ENCODE measurements around the gene TM4SF20. TPM values are rescaled to one million over a fixed set of nuclear protein-coding genes. Genes with fewer than 3 reads are reported as not detected.

Gene TM4SF20
- polyA plus RNA-seq, 3 donors = not detected

DNA sequence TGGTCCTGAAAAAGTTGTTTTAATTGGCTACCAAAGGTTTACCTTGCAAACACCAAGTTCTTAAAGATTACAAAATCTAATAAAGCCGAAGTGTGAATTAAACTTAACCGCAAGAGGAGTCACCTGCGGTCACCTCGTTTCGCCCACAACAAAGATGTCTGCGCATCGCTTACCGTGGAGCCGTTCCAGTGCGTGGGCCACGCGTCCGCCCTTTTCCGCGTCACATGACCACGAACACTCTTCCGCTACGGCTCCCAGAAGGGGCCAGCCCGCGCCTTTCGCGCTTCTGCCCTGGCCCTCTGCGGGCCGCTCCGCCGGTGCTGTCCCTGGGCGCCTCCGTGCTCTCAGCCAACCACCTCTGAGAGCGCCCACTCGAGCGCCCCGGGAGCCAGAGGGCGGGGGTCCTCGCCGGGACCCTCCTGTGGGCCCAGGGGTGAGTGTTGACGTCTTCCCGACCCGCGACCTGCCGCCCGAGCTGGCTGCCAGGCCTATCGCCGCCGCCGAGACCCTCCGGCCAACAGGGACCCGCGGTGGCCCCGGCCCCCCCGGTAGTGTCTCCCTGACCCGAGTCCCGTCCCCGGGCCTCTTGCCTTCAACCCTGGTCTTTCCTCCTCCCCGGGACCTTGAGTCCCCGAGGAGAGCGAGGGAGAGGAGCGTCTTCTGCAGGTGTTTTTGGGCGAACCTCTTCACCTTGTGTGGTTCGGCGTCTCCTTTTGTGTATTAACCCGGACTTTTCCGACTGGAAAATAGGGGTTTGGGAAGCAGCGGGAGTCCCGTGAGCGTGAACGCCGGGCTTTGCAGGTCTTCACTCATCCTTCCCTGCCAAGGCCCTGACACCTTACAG is 53.9 kb downstream of the TM4SF20 start, which contains the start of gene MFF:
TSS of gene MFF (plus strand) at position 257 of the 844 bp plus-strand sequence. CDS start 5,415 bp downstream, outside the sequence.
- H3K4me1 ChIP-seq (ENCODE audit: control insufficient read depth in 1 of 2, insufficient read depth in 2 of 2, low read length in 2 of 2) = peaks cover 17 to 28% of the 10 kb centered on the region in 2 donors
- peak within 1 kb of the TSS; percentile 30 to 83 for H3K27ac ChIP-seq (ENCODE audit: low read depth in 1 of 2, low read length in 2 of 2)
- peak within 1 kb of the TSS; percentile 76 to 88 (median 87) for H3K4me3 ChIP-seq (replicated peaks in 1 of 3; ENCODE audit: low read depth in 2 of 3, low read length in 3 of 3)
- DNase-seq = peak; percentile 92 to 93 (median 92)
- no peaks in the 10 kb centered on the region for H3K27me3 ChIP-seq (ENCODE audit: control insufficient read depth in 2 of 2, insufficient read depth in 2 of 2, low read length in 2 of 2)
- H3K36me3 ChIP-seq (replicated peaks in 1 of 2; ENCODE audit: control insufficient read depth in 1 of 2, insufficient read depth in 2 of 2, low read length in 2 of 2) = peaks cover 7 to 16% of the 10 kb centered on the region in 2 donors
- H4K20me1 ChIP-seq (ENCODE audit: insufficient read depth, low read length) = peaks cover 9% of the 10 kb centered on the region
- Mint-ChIP-seq H3K4me1 (peaks cover 29% of the 10 kb centered on the region), H3K36me3 (peaks cover 18 to 20% of the 10 kb centered on the region in 2 donors), H3K27me3 (ENCODE audit: low read depth in 3 of 3) (peaks cover 2 to 3% (median 3%) of the 10 kb centered on the region in 3 donors), H3K27ac (peak within 1 kb of the TSS; percentile 78 to 93 (median 89)), H3K4me3 (peak within 1 kb of the TSS; percentile 91 to 95), H3K9me3 (peaks cover 12 to 22% (median 15%) of the 10 kb centered on the region in 7 donors)
- peak within 1 kb of the TSS; percentile 94 for H3K9ac ChIP-seq (ENCODE audit: insufficient read depth, low read length, poor library complexity, severe bottlenecking)
- peaks cover 49% of the 10 kb centered on the region for H3K79me2 ChIP-seq (ENCODE audit: insufficient read depth, low read length)
- H3K4me2 ChIP-seq (replicated peaks; ENCODE audit: extremely low read depth, low read length, poor library complexity, severe bottlenecking) = peak within 1 kb of the TSS; percentile 99
- peak within 1 kb of the TSS; percentile 98 for H2AFZ ChIP-seq (ENCODE audit: insufficient read depth, low read depth, low read length, poor library complexity, severe bottlenecking)
- under 1% methylated on average over 59 of the region's 67 CpGs for WGBS (ENCODE audit: insufficient coverage)
- intact Hi-C loops (cut with micrococcal nuclease) = loop anchor here in 1 of 2 donors (5.0 kb wide), 1 partner anchor 47 kb away; no protein-coding TSS in a partner anchor
- TF ChIP-seq, protein P1, sequence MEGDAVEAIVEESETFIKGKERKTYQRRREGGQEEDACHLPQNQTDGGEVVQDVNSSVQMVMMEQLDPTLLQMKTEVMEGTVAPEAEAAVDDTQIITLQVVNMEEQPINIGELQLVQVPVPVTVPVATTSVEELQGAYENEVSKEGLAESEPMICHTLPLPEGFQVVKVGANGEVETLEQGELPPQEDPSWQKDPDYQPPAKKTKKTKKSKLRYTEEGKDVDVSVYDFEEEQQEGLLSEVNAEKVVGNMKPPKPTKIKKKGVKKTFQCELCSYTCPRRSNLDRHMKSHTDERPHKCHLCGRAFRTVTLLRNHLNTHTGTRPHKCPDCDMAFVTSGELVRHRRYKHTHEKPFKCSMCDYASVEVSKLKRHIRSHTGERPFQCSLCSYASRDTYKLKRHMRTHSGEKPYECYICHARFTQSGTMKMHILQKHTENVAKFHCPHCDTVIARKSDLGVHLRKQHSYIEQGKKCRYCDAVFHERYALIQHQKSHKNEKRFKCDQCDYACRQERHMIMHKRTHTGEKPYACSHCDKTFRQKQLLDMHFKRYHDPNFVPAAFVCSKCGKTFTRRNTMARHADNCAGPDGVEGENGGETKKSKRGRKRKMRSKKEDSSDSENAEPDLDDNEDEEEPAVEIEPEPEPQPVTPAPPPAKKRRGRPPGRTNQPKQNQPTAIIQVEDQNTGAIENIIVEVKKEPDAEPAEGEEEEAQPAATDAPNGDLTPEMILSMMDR (IDR thresholded peaks at IDR 0.05) = peak; percentile 11
- H3K9me3 ChIP-seq (replicated peaks in 1 of 2; ENCODE audit: control insufficient read depth in 1 of 2, insufficient read depth in 1 of 2, low read length in 2 of 2) = peaks cover 0 to 9% of the 10 kb centered on the region in 2 donors

DNA sequence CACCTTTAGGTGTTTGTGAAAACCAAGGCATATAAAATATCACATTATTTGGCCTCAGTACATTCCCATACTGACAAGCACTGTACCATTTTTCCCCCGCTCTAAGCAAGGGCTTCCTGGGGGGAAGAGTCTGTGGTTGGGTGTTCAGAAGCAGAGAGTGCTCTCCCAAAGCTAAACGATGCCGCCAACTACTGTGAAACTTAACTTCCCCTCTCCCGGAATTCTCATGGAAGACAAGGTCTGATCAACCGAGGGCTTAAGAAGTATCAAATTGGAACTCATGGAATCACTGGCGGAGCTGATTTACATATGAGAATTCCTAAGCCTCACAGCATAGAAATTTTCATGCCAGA is 54.5 kb downstream of the TM4SF20 start:
- intact Hi-C loops (cut with micrococcal nuclease) = no loop called here
- WGBS (ENCODE audit: insufficient coverage) = 0% methylated on average over 1 of the region's 6 CpGs
- peak overlapping the region in 6 of 7 donors; percentile 42 to 88 (median 78) for H3K27ac Mint-ChIP-seq
- H3K9me3 Mint-ChIP-seq = peaks cover 13 to 22% (median 16%) of the 10 kb centered on the region in 7 donors
- peak overlapping the region; percentile 76 to 88 (median 87) for H3K4me3 ChIP-seq (replicated peaks in 1 of 3; ENCODE audit: low read depth in 2 of 3, low read length in 3 of 3)
- peaks cover 29% of the 10 kb centered on the region for H3K4me1 Mint-ChIP-seq
- H3K9me3 ChIP-seq (replicated peaks in 1 of 2; ENCODE audit: control insufficient read depth in 1 of 2, insufficient read depth in 1 of 2, low read length in 2 of 2) = peaks cover 0 to 9% of the 10 kb centered on the region in 2 donors
- peaks cover 44% of the 10 kb centered on the region for H3K79me2 ChIP-seq (ENCODE audit: insufficient read depth, low read length)
- peaks cover 16 to 17% of the 10 kb centered on the region in 2 donors for H3K36me3 Mint-ChIP-seq
- H3K4me1 ChIP-seq (ENCODE audit: control insufficient read depth in 1 of 2, insufficient read depth in 2 of 2, low read length in 2 of 2) = peaks cover 17 to 28% of the 10 kb centered on the region in 2 donors
- TF ChIP-seq, protein P1 (IDR thresholded peaks at IDR 0.05) = no peak
- H3K4me2 ChIP-seq (replicated peaks; ENCODE audit: extremely low read depth, low read length, poor library complexity, severe bottlenecking) = peak overlapping the region; percentile 99
- H3K27me3 ChIP-seq (ENCODE audit: control insufficient read depth in 2 of 2, insufficient read depth in 2 of 2, low read length in 2 of 2) = no peaks in the 10 kb centered on the region
- H2AFZ ChIP-seq (ENCODE audit: insufficient read depth, low read depth, low read length, poor library complexity, severe bottlenecking) = peak overlapping the region; percentile 98
- peaks cover 2 to 5% (median 3%) of the 10 kb centered on the region in 3 donors for H3K27me3 Mint-ChIP-seq (ENCODE audit: low read depth in 3 of 3)
- peak overlapping the region; percentile 94 for H3K9ac ChIP-seq (ENCODE audit: insufficient read depth, low read length, poor library complexity, severe bottlenecking)
- peak overlapping the region in 1 of 2 donors; percentile 83 for H3K27ac ChIP-seq (ENCODE audit: low read depth in 1 of 2, low read length in 2 of 2)
- peaks cover 9% of the 10 kb centered on the region for H4K20me1 ChIP-seq (ENCODE audit: insufficient read depth, low read length)
- H3K36me3 ChIP-seq (replicated peaks in 1 of 2; ENCODE audit: control insufficient read depth in 1 of 2, insufficient read depth in 2 of 2, low read length in 2 of 2) = peaks cover 4 to 12% of the 10 kb centered on the region in 2 donors
- DNase-seq = no peak
- H3K4me3 Mint-ChIP-seq = peak overlapping the region; percentile 91 to 95
